Activated CD8-positive, alpha-beta memory T cell treated with anti-CD3 and anti-CD28 coated beads for 36 hours (primary cell): ENCODE measurements around the gene KCTD2. TPM values are rescaled to one million over a fixed set of nuclear protein-coding genes. Genes with fewer than 3 reads are reported as not detected.
"Not testable (repeated sequence)": the region's sequence is repeated elsewhere in the genome, so short reads cannot be mapped to it uniquely, and the experiment has no call there.

Source experiments
- CTCF ChIA-PET: fragments of 350-600 bp; sonication (Branson Sonifier 250); formaldehyde crosslinking; loops from one replicate; lab custom pipeline; 2021; ENCODE audit warnings: antibody characterized with exemption; lab: Charles Lee
- POLR2A ChIA-PET: fragments of 350-600 bp; sonication (Branson Sonifier 250); formaldehyde crosslinking; loops from one replicate; lab custom pipeline; 2021; ENCODE audit warnings: antibody characterized with exemption; lab: Charles Lee
- total RNA-seq, 2 experiments: library from RNA; stranded (reverse); gene quantifications; one replicate each; pipeline ENCODE4 v1.2.3, GENCODE V29; 2021

The KCTD2 gene
- total RNA-seq, 2 experiments from 2014 or later, result 16.8 to 19.1 TPM

DNA sequence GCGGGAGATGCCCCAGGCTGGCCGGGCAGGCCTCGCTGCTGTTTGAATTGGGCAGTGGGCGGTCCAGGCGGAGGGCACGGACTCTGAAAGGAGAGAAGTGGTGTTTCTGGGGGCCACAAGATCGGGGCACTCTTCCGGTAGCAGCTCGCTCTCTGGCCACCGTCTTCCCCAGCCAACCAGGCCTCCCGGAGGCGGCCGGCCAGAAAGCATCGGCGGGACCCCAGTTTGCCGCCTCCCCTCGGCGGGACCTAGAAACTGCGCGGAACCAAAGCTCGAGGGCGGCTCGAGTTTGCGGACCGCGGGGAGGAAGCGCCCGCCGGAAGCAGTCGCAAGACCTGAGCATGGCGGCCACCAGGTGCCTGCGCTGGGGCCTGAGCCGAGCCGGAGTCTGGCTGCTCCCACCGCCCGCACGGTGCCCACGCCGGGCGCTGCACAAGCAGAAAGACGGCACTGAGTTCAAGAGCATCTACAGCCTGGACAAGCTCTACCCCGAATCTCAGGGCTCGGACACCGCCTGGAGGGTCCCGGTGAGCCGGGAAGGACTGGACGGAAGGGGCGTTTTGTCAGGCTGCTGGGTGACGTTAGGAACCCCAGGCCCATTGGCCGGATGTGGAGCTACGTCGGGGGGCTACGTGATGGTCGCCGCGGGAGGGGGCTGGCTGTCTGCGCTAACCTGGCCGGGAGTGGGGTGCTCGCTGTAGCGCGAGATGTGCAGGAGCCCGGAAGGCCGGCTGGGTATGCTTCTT is 34.5 kb upstream of the KCTD2 start, which contains the start of gene MRPL58:
Gene MRPL58 (plus strand): TSS at position 325 of the 746 bp plus-strand sequence. CDS start 17 bp downstream, at position 342.
- ChIA-PET CTCF (interaction anchor here (0.7 to 4.7 kb wide), 13 partner anchors 12 to 262 kb away, joined by 3 to 31 read pairs (median 5); partner anchors contain the start of genes CDR2L, HID1 and OTOP2), POLR2A (interaction anchor here (0.6 to 2.8 kb wide), 9 partner anchors 11 to 175 kb away, joined by 3 to 17 read pairs (median 6); partner anchors contain the start of genes ATP5PD and CDR2L)

DNA sequence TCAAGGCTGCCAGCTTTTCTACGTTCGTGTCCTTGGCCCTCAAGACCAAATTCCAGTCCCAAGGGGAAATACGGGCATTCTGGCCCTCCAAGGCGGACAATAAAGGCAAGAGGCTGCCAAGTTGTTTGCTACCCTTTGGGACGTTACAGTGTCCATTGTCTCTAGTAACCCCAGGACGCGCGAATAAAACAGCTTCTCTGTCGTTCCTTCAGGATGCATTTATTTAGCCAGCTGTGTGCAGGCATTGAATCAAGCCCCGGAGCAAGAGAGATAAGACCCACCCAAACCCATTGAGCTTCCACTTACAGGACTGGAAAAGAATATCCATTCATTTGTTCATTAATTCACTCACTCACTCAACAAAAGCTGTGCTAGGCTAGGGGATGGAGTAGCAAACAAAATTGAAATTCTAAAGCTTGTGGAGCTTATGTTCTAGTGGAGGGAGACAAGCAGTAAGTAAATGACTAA is 33.9 kb upstream of the KCTD2 start:
- POLR2A ChIA-PET, result interaction anchor here (0.6 to 2.8 kb wide), 8 partner anchors 10 to 52 kb away, joined by 3 to 17 read pairs (median 6); partner anchors contain the start of genes ATP5PD and CDR2L

DNA sequence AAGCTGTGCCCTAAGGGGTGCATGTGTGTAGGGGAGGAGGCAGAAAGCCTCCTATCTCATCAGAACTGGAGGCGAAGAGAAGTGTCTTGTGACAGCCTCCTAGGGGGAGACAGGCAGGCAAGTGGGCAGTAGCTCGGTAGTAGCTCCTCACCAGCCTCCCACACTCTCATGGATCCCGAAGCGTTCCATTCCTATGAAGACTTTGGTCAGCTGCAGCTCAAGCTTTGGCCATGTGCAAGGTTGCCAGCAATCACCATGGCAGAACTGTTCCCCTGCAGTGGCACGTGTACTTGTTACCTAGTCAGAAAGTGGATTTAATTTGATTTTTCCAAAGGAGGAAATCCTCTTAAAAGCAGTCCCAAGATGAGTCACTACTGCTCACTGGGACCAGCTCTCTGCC is 27.9 kb upstream of the KCTD2 start:
- POLR2A ChIA-PET, result no interaction called here
- CTCF ChIA-PET, result interaction anchor here (1.4 kb wide), 1 partner anchor 12 kb away, joined by 3 read pairs; no protein-coding TSS in a partner anchor

More for the DNA sequence above, 33.9 kb upstream of the KCTD2 start:
- CTCF ChIA-PET, result interaction anchor here (0.8 to 4.7 kb wide), 11 partner anchors 11 to 262 kb away, joined by 3 to 31 read pairs (median 5); partner anchors contain the start of genes CDR2L, HID1 and OTOP2

DNA sequence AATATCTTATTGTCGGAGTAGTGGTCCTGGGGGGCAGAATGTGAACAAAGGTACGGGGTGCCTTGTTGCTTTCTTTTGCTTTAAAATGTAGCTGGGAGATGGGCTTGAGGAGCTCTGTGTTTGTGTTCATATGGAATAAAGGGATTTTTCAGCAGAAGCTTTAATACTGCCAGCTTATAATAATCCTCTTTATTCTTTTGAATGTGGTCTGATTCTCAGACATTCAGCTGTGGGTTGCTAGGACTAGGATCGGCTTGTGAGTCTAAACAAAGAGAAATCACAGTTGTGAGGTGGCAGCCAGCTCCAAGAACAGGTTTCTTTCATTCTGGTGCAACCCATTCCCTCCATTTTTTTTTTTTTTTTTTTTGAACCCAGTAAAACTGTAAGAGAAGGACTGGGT is 27.3 kb upstream of the KCTD2 start:
- CTCF ChIA-PET, result interaction anchor here (1.4 kb wide), 1 partner anchor 11 kb away, joined by 3 read pairs; no protein-coding TSS in a partner anchor
- POLR2A ChIA-PET, result no interaction called here

DNA sequence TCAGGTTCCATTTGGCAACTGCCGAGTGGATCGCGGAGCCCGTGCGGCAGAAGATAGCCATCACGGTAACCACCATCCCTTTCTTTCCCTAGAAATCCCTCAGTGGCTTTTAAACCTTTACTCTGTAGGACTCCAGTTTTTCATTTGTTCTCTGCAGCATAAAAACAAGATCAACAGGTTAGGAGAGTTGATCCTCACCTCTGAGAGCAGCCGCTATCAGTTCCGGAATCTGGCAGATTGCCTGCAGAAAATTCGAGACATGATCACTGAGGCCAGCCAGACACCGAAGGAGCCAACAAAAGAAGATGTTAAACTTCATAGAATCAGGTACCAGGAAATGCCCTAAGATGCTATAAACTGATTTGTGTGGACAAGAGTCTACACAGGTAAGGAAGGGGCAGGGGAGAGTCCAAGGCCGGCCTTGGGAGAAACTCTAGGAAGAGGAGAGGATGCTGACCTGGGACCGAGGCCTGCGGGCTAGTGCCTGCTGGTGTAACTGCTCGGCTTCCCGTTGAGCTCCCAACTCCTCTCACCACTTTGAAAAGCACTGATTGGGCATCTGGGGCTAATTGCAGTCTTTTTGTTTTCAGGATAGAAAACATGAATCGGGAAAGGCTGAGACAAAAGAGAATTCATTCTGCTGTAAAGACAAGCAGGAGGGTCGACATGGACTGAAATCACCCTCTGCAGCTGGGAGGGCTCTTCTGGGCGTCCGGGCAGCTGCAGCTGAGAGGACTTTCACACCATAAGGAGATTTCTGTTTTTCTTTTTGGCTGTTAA is 26.5 kb upstream of the KCTD2 start:
- POLR2A ChIA-PET, result no interaction called here

DNA sequence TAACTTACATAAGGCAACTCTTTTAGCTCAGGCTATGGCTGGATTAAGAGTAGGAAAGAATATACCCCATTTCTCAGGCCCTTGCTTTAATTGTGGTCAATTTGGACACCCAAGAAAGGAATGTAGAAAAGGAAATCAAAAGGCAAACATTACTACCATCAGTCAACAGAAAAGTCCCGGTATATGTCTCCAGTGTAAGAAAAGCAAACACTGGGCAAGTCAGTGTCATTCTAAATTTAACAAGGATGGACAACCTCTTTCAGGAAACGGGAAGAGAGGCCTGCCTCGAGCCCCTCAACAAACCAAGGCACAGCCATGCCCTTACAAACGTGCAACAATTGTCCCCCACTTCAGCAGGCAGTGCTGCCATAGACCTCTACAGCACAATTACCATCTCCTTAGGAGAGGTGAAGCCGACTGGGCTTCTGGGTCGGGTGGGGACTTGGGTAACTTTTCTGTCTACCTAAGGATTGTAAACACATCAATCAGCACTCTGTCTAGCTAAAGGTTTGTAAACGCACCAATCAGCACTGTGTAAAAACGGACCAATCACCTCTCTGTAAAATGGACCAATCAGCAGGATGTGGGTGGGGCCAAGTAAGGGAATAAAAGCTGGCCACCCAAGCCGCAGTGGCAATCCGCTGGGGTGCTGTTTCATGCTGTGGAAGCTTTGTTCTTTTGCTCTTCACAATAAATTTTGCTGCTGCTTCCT is 22.2 kb upstream of the KCTD2 start:
- POLR2A ChIA-PET, result interaction anchor here (1.0 kb wide), 1 partner anchor 12 kb away, joined by 3 read pairs; the partner anchor contains the start of gene MRPL58
- CTCF ChIA-PET, result interaction anchor here (1.2 to 2.1 kb wide), 2 partner anchors 11 to 12 kb away, joined by 3 to 7 read pairs; partner anchors contain the start of gene MRPL58

More for the DNA sequence above, 26.5 kb upstream of the KCTD2 start:
- CTCF ChIA-PET, result no interaction called here

DNA sequence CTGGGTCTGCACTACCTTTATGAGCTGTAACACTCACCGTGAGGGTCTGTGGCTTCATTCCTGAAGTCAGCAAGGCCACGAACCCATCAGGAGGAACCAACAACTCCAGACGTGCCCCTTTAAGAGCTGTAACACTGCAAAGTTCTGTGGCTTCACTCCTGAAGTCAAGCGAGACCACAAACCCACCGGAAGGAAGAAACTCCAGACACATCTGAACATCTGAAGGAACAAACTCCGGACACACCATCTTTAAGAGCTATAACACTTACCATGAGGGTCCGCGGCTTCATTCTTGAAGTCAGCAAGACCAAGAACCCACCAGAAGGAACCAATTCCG is 21.7 kb upstream of the KCTD2 start:
- POLR2A ChIA-PET, result interaction anchor here (1.0 kb wide), 1 partner anchor 13 kb away, joined by 3 read pairs; the partner anchor contains the start of gene MRPL58
- CTCF ChIA-PET, result interaction anchor here (1.1 to 1.2 kb wide), 2 partner anchors 10 to 14 kb away, joined by 3 to 4 read pairs; no protein-coding TSS in a partner anchor

DNA sequence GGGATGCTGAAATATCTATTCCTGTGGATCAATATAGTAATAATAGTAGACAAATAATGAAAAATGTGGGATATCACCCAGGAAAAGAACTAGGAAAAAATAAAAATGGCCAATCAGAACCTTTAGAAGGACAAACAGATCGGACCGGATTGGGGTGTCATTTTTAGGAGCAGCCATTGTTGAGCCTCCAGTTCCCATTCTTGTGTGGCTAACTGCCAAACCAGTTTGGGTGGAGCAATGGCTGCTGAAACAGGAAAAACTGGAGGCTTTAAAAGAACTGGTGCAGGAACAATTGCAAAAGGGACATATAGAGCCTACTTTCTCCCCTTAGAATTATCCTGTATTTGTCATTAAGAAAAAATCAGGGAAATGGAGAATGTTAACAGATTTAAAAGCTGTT is 20.4 kb upstream of the KCTD2 start:
- POLR2A ChIA-PET, result not testable (repeated sequence)

DNA sequence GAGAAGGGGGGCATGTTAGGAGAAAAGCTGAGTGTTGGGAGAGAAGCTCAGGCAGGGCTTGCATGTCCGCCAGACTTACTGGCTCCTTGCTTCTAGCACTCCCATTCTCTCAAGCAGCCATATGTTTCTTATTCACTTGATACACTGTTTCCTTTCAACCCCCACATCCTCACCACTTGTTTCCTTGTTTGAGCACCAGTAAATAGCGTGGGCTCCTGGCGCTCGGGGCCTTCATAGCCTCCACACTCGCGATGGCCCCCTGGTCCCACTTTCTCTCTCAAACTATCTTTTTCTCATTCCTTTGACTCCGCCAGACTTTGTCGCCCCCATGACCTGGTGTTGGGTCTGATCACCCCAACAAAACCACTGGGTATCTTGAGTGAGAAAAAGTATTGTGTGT is 16.9 kb upstream of the KCTD2 start:
- CTCF ChIA-PET, result no interaction called here
- POLR2A ChIA-PET, result no interaction called here

More for the DNA sequence above, 20.4 kb upstream of the KCTD2 start:
- CTCF ChIA-PET, result interaction anchor here (1.1 kb wide), 1 partner anchor 15 kb away, joined by 4 read pairs; no protein-coding TSS in a partner anchor

DNA sequence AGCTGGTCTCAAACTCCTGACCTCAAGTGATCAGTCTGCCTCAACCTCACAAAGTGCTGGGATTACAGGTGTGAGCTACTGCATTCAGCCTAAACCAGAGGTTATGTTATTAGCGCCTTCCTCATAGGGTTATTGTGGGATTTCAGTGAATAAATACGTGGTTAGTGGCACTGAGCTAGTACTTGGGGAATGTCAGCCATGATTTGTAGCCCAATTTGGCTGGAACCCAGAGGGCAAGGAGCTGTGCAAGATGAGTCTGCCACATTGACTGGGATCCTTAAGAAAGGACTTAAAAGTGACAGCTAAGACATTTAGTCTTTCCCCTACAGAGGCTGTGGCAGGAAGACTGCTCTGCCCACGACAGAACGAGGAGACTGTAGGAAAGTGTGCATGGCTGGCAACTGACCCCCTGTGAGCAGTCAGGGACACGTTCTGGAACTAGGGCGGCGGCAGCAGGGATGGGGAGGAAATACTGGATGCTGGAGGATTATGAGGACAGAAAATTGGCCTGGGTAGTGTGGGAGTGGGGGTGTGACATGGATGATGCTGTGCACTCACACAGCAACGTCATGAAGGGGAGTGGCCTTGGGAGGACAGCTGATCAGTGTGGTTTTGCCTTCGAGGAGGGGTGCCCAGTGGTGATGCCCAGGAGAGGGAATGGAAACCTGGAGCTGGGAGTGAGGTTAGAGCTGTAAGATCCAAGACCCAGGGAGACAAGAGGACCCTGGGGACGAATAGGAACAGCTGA is 14.9 kb upstream of the KCTD2 start:
- CTCF ChIA-PET, result interaction anchor here (0.6 to 1.7 kb wide), 7 partner anchors 8 to 74 kb away, joined by 3 to 7 read pairs (median 3); partner anchors contain the start of gene MRPL58
- POLR2A ChIA-PET, result interaction anchor here (1.7 kb wide), 1 partner anchor 20 kb away, joined by 11 read pairs; the partner anchor contains the start of gene MRPL58

DNA sequence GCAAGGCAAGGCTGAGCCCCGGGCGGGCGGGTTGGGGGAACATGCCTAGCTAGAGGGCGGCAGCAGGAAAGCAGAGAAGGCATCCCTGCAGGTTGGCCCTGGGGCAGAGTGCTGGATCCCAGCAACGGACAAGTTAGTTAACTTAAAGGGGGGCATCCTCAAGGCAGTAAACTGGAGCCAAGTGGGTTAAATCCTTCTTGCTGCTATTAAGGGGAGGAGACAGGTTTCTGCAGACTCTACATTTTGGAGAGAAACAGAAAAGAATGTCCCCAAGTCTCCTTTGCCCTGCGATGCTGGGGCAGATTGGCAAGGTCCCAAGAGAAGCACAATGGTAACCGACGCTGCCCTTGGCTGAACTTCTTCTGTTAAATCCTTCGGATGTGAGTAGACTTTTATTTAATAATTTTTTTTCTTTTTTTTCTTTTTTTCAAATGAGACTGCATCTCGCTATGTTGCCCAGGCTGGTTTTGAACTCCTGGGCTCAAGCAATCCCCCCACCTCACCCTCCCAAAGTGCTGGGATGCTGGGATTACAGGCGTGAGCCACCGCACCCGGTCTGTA is 14.2 kb upstream of the KCTD2 start:
- ChIA-PET CTCF (interaction anchor here (0.5 to 1.6 kb wide), 5 partner anchors 9 to 644 kb away, joined by 3 to 4 read pairs (median 3); partner anchors contain the start of gene MRPL58), POLR2A (interaction anchor here (1.7 to 2.4 kb wide), 2 partner anchors 14 to 20 kb away, joined by 7 to 11 read pairs; partner anchors contain the start of genes ATP5PD, KCTD2 and MRPL58)

DNA sequence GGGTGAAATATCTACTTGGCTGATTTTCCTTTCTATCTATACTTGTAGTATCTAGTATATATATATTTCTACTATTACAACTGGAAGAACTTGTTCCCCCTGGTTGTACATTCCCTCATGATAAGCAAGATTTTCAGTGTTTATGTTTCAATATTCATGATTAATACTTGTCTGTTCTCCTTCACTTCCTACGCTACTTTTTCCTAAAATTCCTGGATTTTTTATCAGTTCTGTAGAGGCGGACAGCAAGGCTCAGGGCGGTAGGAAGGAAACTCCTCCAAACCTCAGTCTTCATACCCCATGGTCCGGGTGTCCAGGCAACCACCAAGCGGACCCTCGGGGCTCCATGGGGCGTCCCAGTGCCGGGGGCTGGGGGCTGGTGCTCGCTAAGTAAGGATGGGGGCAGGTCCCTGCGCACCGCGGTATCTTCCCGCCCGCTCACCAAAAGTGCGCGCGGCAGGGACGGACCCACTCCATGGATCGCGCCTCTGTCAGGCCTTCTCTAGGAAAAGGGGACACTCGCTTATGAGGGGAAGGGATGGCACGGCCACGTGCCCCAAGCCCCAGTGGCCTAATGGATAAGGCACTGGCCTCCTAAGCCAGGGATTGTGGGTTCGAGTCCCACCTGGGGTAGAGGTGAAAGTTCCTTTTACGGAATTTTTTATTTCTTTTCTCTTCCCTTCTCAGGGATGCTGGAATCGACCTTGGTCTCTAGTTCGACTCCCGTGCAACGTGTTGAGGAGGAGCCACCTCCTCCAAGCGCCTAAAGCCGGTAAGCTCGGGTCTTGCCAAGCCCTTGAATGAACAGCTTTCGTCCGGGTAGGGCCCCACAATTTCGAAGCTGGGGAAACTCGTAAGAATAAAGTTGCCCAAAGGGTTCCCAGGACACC is 13.4 kb upstream of the KCTD2 start:
- ChIA-PET CTCF (interaction anchor here (0.6 to 3.0 kb wide), 5 partner anchors 14 to 169 kb away, joined by 3 to 9 read pairs (median 7); partner anchors contain the start of genes ATP5PD, KCTD2 and MRPL58), POLR2A (interaction anchor here (0.6 to 2.4 kb wide), 5 partner anchors 13 to 822 kb away, joined by 3 to 16 read pairs (median 4); partner anchors contain the start of genes ATP5PD, KCTD2, MIF4GD and MRPL58)

DNA sequence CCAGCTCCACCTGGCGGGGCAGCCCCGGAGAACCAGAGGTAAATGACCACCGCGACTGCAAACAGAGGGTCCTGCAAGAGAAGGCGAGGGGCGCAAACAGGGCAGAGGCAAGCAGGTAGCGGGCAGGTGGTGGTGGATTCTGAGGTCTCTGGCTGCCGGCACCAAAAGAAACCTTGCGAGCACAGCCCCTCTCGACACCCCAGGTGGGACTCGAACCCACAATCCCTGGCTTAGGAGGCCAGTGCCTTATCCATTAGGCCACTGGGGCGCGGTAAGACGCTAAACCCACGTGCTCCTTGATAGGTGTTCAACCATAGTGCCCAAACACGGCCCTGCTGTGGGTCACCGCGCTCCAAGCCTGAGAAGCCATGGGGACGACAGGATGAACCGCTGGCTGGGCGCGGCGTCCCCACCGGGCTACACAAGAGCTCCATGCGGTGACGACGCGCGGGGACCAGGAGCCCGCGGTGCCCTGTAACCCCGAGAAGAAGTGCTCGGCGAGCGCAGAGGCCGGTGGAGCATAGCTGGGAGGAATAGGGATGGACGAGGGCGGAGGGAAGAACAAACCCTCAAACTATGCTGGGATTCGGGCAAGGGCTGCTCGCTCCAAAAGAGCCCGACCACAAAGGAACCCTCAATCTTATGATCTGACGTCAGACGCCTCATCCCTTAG is 12.7 kb upstream of the KCTD2 start:
- ChIA-PET CTCF (interaction anchor here (0.6 to 3.0 kb wide), 7 partner anchors 13 to 168 kb away, joined by 3 to 9 read pairs (median 5); partner anchors contain the start of genes ATP5PD, JPT1, KCTD2 and MRPL58), POLR2A (interaction anchor here (0.6 to 2.4 kb wide), 5 partner anchors 12 to 821 kb away, joined by 3 to 16 read pairs (median 4); partner anchors contain the start of genes ATP5PD, KCTD2, MIF4GD and MRPL58)

DNA sequence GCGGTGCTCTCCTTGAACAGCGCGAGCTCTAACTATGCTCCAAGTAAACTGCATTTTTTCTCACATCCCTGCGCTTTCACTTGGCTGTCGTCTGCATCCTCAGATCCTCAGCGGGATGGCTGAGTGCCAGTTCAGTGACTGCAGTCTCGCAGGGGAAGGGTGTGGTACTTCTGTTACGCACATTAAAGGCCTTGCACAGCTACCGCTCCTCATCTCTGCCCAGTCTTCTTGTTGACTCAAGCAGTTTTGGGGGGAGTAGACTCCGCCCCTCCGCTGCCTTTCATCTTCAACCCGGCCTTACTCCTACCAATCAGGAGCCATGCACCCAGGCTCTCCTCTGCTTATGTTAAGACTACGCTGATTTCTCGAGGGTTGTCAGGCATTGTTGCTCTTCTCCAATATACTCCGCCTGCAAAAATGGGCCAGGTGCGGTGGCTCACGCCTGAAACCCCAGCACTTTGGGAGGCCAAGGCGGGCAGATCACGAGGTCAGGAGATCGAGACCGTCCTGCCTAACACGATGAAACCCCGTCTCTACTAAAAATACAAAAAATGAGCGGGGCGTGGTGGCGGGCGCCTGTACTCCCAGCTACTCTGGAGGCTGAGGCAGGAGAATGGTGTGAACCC is 10.3 kb upstream of the KCTD2 start:
- POLR2A ChIA-PET, result no interaction called here
- CTCF ChIA-PET, result interaction anchor here (0.5 to 3.0 kb wide), 5 partner anchors 11 to 77 kb away, joined by 3 to 7 read pairs (median 4); no protein-coding TSS in a partner anchor

DNA sequence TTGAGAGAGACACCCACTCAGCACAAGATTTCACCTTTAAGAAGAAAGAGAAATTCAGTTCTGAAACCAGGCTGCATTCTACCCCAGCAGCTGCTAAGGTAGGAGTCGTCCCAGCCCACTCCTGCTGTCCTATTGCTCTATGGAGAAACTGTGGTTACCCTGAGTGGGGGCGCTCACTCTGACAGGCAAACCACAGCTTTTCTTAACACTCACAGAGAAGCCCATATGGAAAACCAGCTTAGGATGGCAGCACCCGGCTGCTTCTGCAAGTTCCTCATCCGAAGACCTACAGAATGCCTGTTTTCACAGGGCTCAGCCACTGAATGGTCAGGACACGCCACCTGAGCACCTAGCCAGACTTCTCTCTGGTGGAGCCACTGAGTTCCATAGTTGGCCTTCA is 7.8 kb upstream of the KCTD2 start:
- POLR2A ChIA-PET, result no interaction called here
- CTCF ChIA-PET, result no interaction called here
